ENCODE measurements around the gene FANK1. TPM values are rescaled to one million over a fixed set of nuclear protein-coding genes. Genes with fewer than 3 reads are reported as not detected.
"Not testable (repeated sequence)": the region's sequence is repeated elsewhere in the genome, so short reads cannot be mapped to it uniquely, and the experiment has no call there.

FANK1 gene
- polyA plus RNA-seq, 1 of the 3 experiments (the other 2 are of a cell fraction): 12.3 TPM

- no peak for TF ChIP-seq MXI1 (IDR thresholded peaks at IDR 0.05; ENCODE audit: low read depth, low read length)
- TF ChIP-seq FOSL2 (IDR thresholded peaks at IDR 0.05; ENCODE audit: borderline replicate concordance, low read depth): no peak
- TF ChIP-seq MEF2A (IDR thresholded peaks at IDR 0.05; ENCODE audit: borderline replicate concordance, low read depth): no peak
- TF ChIP-seq, protein P1, sequence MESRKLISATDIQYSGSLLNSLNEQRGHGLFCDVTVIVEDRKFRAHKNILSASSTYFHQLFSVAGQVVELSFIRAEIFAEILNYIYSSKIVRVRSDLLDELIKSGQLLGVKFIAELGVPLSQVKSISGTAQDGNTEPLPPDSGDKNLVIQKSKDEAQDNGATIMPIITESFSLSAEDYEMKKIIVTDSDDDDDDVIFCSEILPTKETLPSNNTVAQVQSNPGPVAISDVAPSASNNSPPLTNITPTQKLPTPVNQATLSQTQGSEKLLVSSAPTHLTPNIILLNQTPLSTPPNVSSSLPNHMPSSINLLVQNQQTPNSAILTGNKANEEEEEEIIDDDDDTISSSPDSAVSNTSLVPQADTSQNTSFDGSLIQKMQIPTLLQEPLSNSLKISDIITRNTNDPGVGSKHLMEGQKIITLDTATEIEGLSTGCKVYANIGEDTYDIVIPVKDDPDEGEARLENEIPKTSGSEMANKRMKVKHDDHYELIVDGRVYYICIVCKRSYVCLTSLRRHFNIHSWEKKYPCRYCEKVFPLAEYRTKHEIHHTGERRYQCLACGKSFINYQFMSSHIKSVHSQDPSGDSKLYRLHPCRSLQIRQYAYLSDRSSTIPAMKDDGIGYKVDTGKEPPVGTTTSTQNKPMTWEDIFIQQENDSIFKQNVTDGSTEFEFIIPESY (IDR thresholded peaks at IDR 0.05; ENCODE audit: borderline replicate concordance, low read depth): no peak
- TF ChIP-seq RCOR1 (IDR thresholded peaks at IDR 0.05; ENCODE audit: low read length): no peak
- no peak for TF ChIP-seq GABPA (IDR thresholded peaks at IDR 0.05; ENCODE audit: low read depth)
- TF ChIP-seq TEAD4 (IDR thresholded peaks at IDR 0.05; ENCODE audit: borderline replicate concordance, insufficient read depth): no peak
Observed at GRCh38 chr10:125886914-125887512, 9.4 kb upstream of the FANK1 start (continued).

GRCh38 chr10:125889441-125889840, 6.9 kb upstream of the FANK1 start:
- H3F3A ChIP-seq (replicated peaks; ENCODE audit: insufficient read depth); H3K36me3 ChIP-seq (replicated peaks in 1 of 2; ENCODE audit: control insufficient read depth in 1 of 2, insufficient read depth in 2 of 2, low read length in 1 of 2); H3K9me2 ChIP-seq; H4K20me1 ChIP-seq (ENCODE audit: insufficient read depth); H3K9ac ChIP-seq; CTCF ChIA-PET; DNase-seq; H3K27ac ChIP-seq (ENCODE audit: low read depth in 2 of 2, low read length in 1 of 2); H3K27me3 ChIP-seq (ENCODE audit: insufficient read depth); H3K9me3 ChIP-seq; H3K4me2 ChIP-seq; H2AFZ ChIP-seq (ENCODE audit: low read depth); H3K4me1 ChIP-seq (ENCODE audit: control insufficient read depth in 1 of 2, insufficient read depth in 2 of 2, low read depth in 1 of 2, low read length in 1 of 2); H3K4me3 ChIP-seq (ENCODE audit: low read depth in 2 of 2, low read length in 1 of 2): not testable (repeated sequence)
- POLR2A ChIA-PET: interaction anchor here (0.6 kb wide), 1 partner anchor 1827 kb away, joined by 3 read pairs; no protein-coding TSS in a partner anchor
- WGBS (ENCODE audit: low lambda C conversion rate): 69% methylated on average over 4 of the region's 4 CpGs
- peaks cover 63% of the 10 kb centered on the region for H3K79me2 ChIP-seq (ENCODE audit: insufficient read depth)

- DNase-seq; H3K36me3 ChIP-seq (replicated peaks in 1 of 2; ENCODE audit: control insufficient read depth in 1 of 2, insufficient read depth in 2 of 2, low read length in 1 of 2); H3K9me2 ChIP-seq; H4K20me1 ChIP-seq (ENCODE audit: insufficient read depth); H3F3A ChIP-seq (replicated peaks; ENCODE audit: insufficient read depth); H3K9me3 ChIP-seq; H3K27ac ChIP-seq (ENCODE audit: low read depth in 2 of 2, low read length in 1 of 2); H3K4me3 ChIP-seq (ENCODE audit: low read depth in 2 of 2, low read length in 1 of 2); H3K27me3 ChIP-seq (ENCODE audit: insufficient read depth); POLR2A ChIA-PET; H3K4me2 ChIP-seq; CTCF ChIA-PET; H2AFZ ChIP-seq (ENCODE audit: low read depth); H3K9ac ChIP-seq; H3K4me1 ChIP-seq (ENCODE audit: control insufficient read depth in 1 of 2, insufficient read depth in 2 of 2, low read depth in 1 of 2, low read length in 1 of 2): not testable (repeated sequence)
- H3K79me2 ChIP-seq (ENCODE audit: insufficient read depth): peaks cover 77% of the 10 kb centered on the region
- 83% methylated on average over 5 of the region's 5 CpGs for WGBS (ENCODE audit: low lambda C conversion rate)
Observed at GRCh38 chr10:125892402-125892801, 4.0 kb upstream of the FANK1 start.

GRCh38 chr10:125894176-125894575, 2.2 kb upstream of the FANK1 start:
- H3K4me3 ChIP-seq (ENCODE audit: low read depth in 2 of 2, low read length in 1 of 2); H3K36me3 ChIP-seq (replicated peaks in 1 of 2; ENCODE audit: control insufficient read depth in 1 of 2, insufficient read depth in 2 of 2, low read length in 1 of 2); H4K20me1 ChIP-seq (ENCODE audit: insufficient read depth); H3K27ac ChIP-seq (ENCODE audit: low read depth in 2 of 2, low read length in 1 of 2); DNase-seq; H2AFZ ChIP-seq (ENCODE audit: low read depth); H3F3A ChIP-seq (replicated peaks; ENCODE audit: insufficient read depth); H3K9me3 ChIP-seq; H3K27me3 ChIP-seq (ENCODE audit: insufficient read depth); POLR2A ChIA-PET; CTCF ChIA-PET; H3K9ac ChIP-seq; H3K9me2 ChIP-seq; H3K4me2 ChIP-seq; H3K4me1 ChIP-seq (ENCODE audit: control insufficient read depth in 1 of 2, insufficient read depth in 2 of 2, low read depth in 1 of 2, low read length in 1 of 2): not testable (repeated sequence)
- peaks cover 71% of the 10 kb centered on the region for H3K79me2 ChIP-seq (ENCODE audit: insufficient read depth)
- WGBS (ENCODE audit: low lambda C conversion rate): 96% methylated on average over 3 of the region's 3 CpGs

Measured in SK-N-SH (cell line).